Measurements from ENCODE around the gene MRPL49. TPM values are rescaled to one million over a fixed set of nuclear protein-coding genes. Genes with fewer than 3 reads are reported as not detected.

MRPL49 gene
- total and polyA plus RNA-seq, 2 donors (not counting 1 experiment from before 2014, with no cell fraction given), result 39.6 to 48.5 TPM

DNA sequence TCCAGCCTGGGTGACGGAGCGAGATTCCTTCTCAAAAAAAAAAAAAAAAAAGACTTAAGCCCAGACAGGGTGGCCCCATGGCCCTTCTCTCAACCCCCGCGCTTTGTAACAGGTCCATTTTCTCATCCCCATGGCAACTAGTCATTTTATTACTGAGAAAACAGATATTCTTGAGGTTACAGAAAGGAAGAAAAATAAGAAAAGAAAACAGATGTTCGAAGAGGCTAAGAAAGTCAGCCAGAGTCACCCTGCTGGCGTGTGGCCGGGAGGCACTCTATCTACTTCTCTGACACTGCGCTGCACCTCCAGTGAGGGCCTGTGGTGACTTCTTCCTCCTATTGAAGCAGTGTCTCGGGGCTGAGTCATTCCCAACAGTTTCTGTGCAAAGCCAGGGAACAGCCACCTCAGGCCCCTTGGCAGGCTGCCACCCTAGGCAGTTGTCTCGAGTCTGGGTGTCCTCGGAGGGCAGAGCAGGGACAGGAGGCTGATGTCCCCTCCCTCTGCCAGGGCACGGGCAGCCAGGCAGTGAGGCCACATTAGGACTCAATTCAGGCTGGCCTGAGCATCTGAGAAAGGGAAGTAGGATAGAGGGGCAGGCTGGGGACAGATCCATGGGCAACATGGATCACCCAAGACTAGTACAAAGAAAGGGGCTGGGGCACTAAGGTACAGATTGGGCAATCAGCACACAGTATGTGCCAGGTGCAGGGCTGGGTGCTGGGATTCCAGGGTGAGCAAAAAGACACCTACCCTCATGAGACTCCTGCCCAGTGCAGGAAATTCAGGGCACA lies 28.6 kb downstream of the MRPL49 start:
- H3K27ac ChIP-seq (ENCODE audit: low read length in 2 of 2), result no peak overlapping the region
- no peaks in the 10 kb centered on the region for H3K79me2 ChIP-seq (ENCODE audit: control insufficient read depth, insufficient read depth, low read length)
- H3K27me3 ChIP-seq (replicated peaks in 1 of 4; ENCODE audit: control extremely low read depth in 1 of 4, control insufficient read depth in 3 of 4, insufficient read depth in 4 of 4, low read length in 3 of 4), result no peaks in the 10 kb centered on the region
- 35% methylated on average over 10 of the region's 12 CpGs for WGBS (ENCODE audit: insufficient coverage)
- H4K20me1 ChIP-seq (ENCODE audit: control insufficient read depth, insufficient read depth, low read length, poor library complexity, severe bottlenecking), result no peaks in the 10 kb centered on the region
- H3K9me3 ChIP-seq (ENCODE audit: control extremely low read depth in 1 of 3, control insufficient read depth in 2 of 3, insufficient read depth in 1 of 3, low read length in 2 of 3), result no peaks in the 10 kb centered on the region
- no peaks in the 10 kb centered on the region for H3K27me3 Mint-ChIP-seq
- DNase-seq (peak; percentile 16), ATAC-seq (ENCODE audit: low read depth) (no peak)
- H3K27ac Mint-ChIP-seq, result peak overlapping the region; percentile 15
- H3K36me3 ChIP-seq (replicated peaks in 1 of 2; ENCODE audit: control extremely low read depth in 1 of 2, control insufficient read depth in 1 of 2, extremely low read depth in 1 of 2, insufficient read depth in 2 of 2, low read length in 1 of 2), result no peaks in the 10 kb centered on the region
- H3K9ac ChIP-seq (ENCODE audit: low read length), result no peak overlapping the region
- H3K4me1 ChIP-seq (ENCODE audit: control insufficient read depth in 2 of 2, insufficient read depth in 2 of 2, low read length in 2 of 2), result peaks cover 21 to 24% of the 10 kb centered on the region in 2 donors
- H3K4me2 ChIP-seq (replicated peaks; ENCODE audit: low read depth, low read length, poor library complexity, severe bottlenecking), result no peak overlapping the region
- H3K4me1 Mint-ChIP-seq, result peaks cover 35% of the 10 kb centered on the region
- peak overlapping the region; percentile 63 for H2AFZ ChIP-seq (ENCODE audit: insufficient read depth, low read depth, low read length, poor library complexity, severe bottlenecking)
- TF ChIP-seq, protein P1, sequence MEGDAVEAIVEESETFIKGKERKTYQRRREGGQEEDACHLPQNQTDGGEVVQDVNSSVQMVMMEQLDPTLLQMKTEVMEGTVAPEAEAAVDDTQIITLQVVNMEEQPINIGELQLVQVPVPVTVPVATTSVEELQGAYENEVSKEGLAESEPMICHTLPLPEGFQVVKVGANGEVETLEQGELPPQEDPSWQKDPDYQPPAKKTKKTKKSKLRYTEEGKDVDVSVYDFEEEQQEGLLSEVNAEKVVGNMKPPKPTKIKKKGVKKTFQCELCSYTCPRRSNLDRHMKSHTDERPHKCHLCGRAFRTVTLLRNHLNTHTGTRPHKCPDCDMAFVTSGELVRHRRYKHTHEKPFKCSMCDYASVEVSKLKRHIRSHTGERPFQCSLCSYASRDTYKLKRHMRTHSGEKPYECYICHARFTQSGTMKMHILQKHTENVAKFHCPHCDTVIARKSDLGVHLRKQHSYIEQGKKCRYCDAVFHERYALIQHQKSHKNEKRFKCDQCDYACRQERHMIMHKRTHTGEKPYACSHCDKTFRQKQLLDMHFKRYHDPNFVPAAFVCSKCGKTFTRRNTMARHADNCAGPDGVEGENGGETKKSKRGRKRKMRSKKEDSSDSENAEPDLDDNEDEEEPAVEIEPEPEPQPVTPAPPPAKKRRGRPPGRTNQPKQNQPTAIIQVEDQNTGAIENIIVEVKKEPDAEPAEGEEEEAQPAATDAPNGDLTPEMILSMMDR (IDR thresholded peaks at IDR 0.05), result no peak
- no peak for TF ChIP-seq EZH2 (IDR thresholded peaks at IDR 0.05; ENCODE audit: borderline replicate concordance, insufficient read depth, low read depth, low read length, poor library complexity, severe bottlenecking)
- ChIA-PET POLR2A (no interaction called here), CTCF (interaction anchor here (0.7 to 1.1 kb wide), 2 partner anchors 10 to 16 kb away, joined by 3 read pairs; no protein-coding TSS in a partner anchor)
- H3K4me3 ChIP-seq (ENCODE audit: control extremely low read depth in 1 of 5, extremely low read depth in 1 of 5, insufficient read depth in 1 of 5, low read depth in 2 of 5, low read length in 4 of 5), result no peak overlapping the region
- H3K9me3 Mint-ChIP-seq (ENCODE audit: insufficient read depth), result no peaks in the 10 kb centered on the region
- intact Hi-C loops (cut with micrococcal nuclease), result no loop called here
- peak overlapping the region; percentile 38 for H3K4me3 Mint-ChIP-seq

GRCh38 chr11:65151331-65151899 lies 29.3 kb downstream of the MRPL49 start:
- Histone ChIP-seq H3K27me3 (replicated peaks in 1 of 4; ENCODE audit: control extremely low read depth in 1 of 4, control insufficient read depth in 3 of 4, insufficient read depth in 4 of 4, low read length in 3 of 4) (no peaks in the 10 kb centered on the region), H4K20me1 (ENCODE audit: control insufficient read depth, insufficient read depth, low read length, poor library complexity, severe bottlenecking) (no peaks in the 10 kb centered on the region), H3K4me1 (ENCODE audit: control insufficient read depth in 2 of 2, insufficient read depth in 2 of 2, low read length in 2 of 2) (peaks cover 14 to 17% of the 10 kb centered on the region in 2 donors), H2AFZ (ENCODE audit: insufficient read depth, low read depth, low read length, poor library complexity, severe bottlenecking) (peak overlapping the region; percentile 33), H3K79me2 (ENCODE audit: control insufficient read depth, insufficient read depth, low read length) (no peaks in the 10 kb centered on the region), H3K4me2 (replicated peaks; ENCODE audit: low read depth, low read length, poor library complexity, severe bottlenecking) (no peak overlapping the region), H3K9ac (ENCODE audit: low read length) (no peak overlapping the region), H3K4me3 (ENCODE audit: control extremely low read depth in 1 of 5, extremely low read depth in 1 of 5, insufficient read depth in 1 of 5, low read depth in 2 of 5, low read length in 4 of 5) (no peak overlapping the region), H3K9me3 (ENCODE audit: control extremely low read depth in 1 of 3, control insufficient read depth in 2 of 3, insufficient read depth in 1 of 3, low read length in 2 of 3) (no peaks in the 10 kb centered on the region), H3K27ac (ENCODE audit: low read length in 2 of 2) (no peak overlapping the region), H3K36me3 (replicated peaks in 1 of 2; ENCODE audit: control extremely low read depth in 1 of 2, control insufficient read depth in 1 of 2, extremely low read depth in 1 of 2, insufficient read depth in 2 of 2, low read length in 1 of 2) (no peaks in the 10 kb centered on the region)
- ATAC-seq (ENCODE audit: low read depth) (no peak), DNase-seq (no peak)
- CTCF ChIA-PET, result interaction anchor here (1.1 to 1.3 kb wide), 2 partner anchors 11 to 40 kb away, joined by 3 read pairs; partner anchors contain the start of gene TM7SF2
- TF ChIP-seq EZH2 (IDR thresholded peaks at IDR 0.05; ENCODE audit: borderline replicate concordance, insufficient read depth, low read depth, low read length, poor library complexity, severe bottlenecking), result no peak
- H3K4me3 Mint-ChIP-seq, result peak overlapping the region; percentile 8
- peaks cover 28% of the 10 kb centered on the region for H3K4me1 Mint-ChIP-seq
- intact Hi-C loops (cut with micrococcal nuclease), result no loop called here
- H3K27me3 Mint-ChIP-seq, result no peaks in the 10 kb centered on the region
- peak overlapping the region; percentile 15 for H3K27ac Mint-ChIP-seq
- WGBS (ENCODE audit: insufficient coverage), result 52% methylated on average over 3 of the region's 3 CpGs
- no peaks in the 10 kb centered on the region for H3K9me3 Mint-ChIP-seq (ENCODE audit: insufficient read depth)
- POLR2A ChIA-PET, result interaction anchor here (0.6 kb wide), 1 partner anchor 789 kb away, joined by 5 read pairs; no protein-coding TSS in a partner anchor

Measured in B cell (primary cell).